Panc1 (cell line): ENCODE measurements around the gene UGT1A1. TPM values are rescaled to one million over a fixed set of nuclear protein-coding genes. Genes with fewer than 3 reads are reported as not detected.
A peak's percentile ranks its signal among the peaks of the same experiment; 100 is the strongest.

ENCODE experiments used
- ATAC-seq: fragments of 200-7000 bp; cut with Tn5 transposase; 2 replicates; pipeline ENCODE4 v1.9.1; 2020; ENCODE audit warnings: mild to moderate bottlenecking, moderate library complexity
- BruUV-seq: library from RNA; stranded (reverse); fragments of 400-500 nt; replicated peaks from 2 replicates; lab custom pipeline; 2021; lab: Mats Ljungman, UMichigan
- CTCF ChIA-PET: fragments of 300-600 bp; sonication (Branson Sonifier 250); formaldehyde crosslinking; loops from one replicate; lab custom pipeline; 2022; ENCODE audit warnings: antibody characterized with exemption; lab: Charles Lee
- POLR2A ChIA-PET: fragments of 300-600 bp; sonication (Branson Sonifier 250); formaldehyde crosslinking; loops from one replicate; lab custom pipeline; 2022; ENCODE audit warnings: antibody characterized with exemption; lab: Charles Lee
- DNase-seq: peaks from one replicate; pipeline ENCODE4 v3.0.0-alpha.2; 2010; ENCODE audit warnings: low read depth, low spot score
- H3K27ac ChIP-seq: 2 replicates; pipeline ENCODE4 v1.5.1; 2011; ENCODE audit warnings: mild to moderate bottlenecking, low read length, inconsistent platforms
- H3K27me3 ChIP-seq: fragments of 200-500 bp; sonication (Bioruptor generic); 2 replicates; pipeline ENCODE4 v1.6.0; 2014; ENCODE audit warnings: low read length, inconsistent platforms; ENCODE audit not compliant: control insufficient read depth, insufficient read depth
- H3K36me3 ChIP-seq: fragments of 200-500 bp; sonication (Bioruptor generic); 2 replicates; pipeline ENCODE4 v1.5.1; 2014; ENCODE audit warnings: inconsistent platforms, mild to moderate bottlenecking, low read length, moderate library complexity; ENCODE audit not compliant: control insufficient read depth, insufficient read depth
- H3K4me1 ChIP-seq: 2 replicates; pipeline ENCODE4 v1.5.1; 2011; ENCODE audit warnings: inconsistent platforms, mild to moderate bottlenecking, low read length, moderate library complexity; ENCODE audit not compliant: control insufficient read depth, insufficient read depth
- H3K4me3 ChIP-seq, 2 experiments: 2 replicates each; pipeline ENCODE4 v1.5.1; 2011 to 2012; ENCODE audit warnings: low read depth in 2 of 2, low read length in 2 of 2, mild to moderate bottlenecking in 2 of 2, inconsistent platforms in 1 of 2, moderate library complexity in 1 of 2
- H3K9me3 ChIP-seq: fragments of 200-500 bp; sonication (Bioruptor generic); 2 replicates; pipeline ENCODE4 v1.5.1; 2014; ENCODE audit warnings: low read depth, mild to moderate bottlenecking, inconsistent platforms, low read length, moderate library complexity; ENCODE audit not compliant: control insufficient read depth, insufficient read depth
- CTCF ChIP-seq: fragments of 450-650 bp; IDR thresholded peaks from 2 replicates; pipeline ENCODE4 v1.5.1; 2017; ENCODE audit warnings: mild to moderate bottlenecking
- POLR2AphosphoS5 ChIP-seq: IDR thresholded peaks from 2 replicates; pipeline ENCODE4 v1.6.1; 2012; ENCODE audit warnings: mild to moderate bottlenecking, low read depth, low read length, moderate library complexity
- REST ChIP-seq, 2 experiments: IDR thresholded peaks; 2 replicates each; pipeline ENCODE4 v1.6.1; 2011 to 2012; ENCODE audit warnings: low read depth in 2 of 2, control low read depth in 1 of 2, low read length in 1 of 2, mild to moderate bottlenecking in 1 of 2, moderate library complexity in 1 of 2; ENCODE audit not compliant: insufficient read depth in 1 of 2
- SIN3A ChIP-seq: IDR thresholded peaks from 2 replicates; pipeline ENCODE4 v1.6.1; 2012; ENCODE audit warnings: low read depth, mild to moderate bottlenecking, low read length, moderate library complexity, borderline replicate concordance; ENCODE audit not compliant: insufficient read depth
- TCF7L2 ChIP-seq: IDR thresholded peaks from 2 replicates; pipeline ENCODE4 v1.6.1; 2011; ENCODE audit warnings: mild to moderate bottlenecking, low read depth, low read length, inconsistent platforms
- in situ Hi-C: cut with HindIII; loops from 2 replicates; pipeline ENCODE4 v1.10.0; 2016; ENCODE audit warnings: low sequenced_read_pairs, low pct_unique_long_range_greater_than_20kb
- intact Hi-C: fragments of 100-400 bp; cut with micrococcal nuclease; formaldehyde crosslinking; loops from one replicate; pipeline ENCODE4 v1.10.0; 2022; ENCODE audit not compliant: unreplicated experiment
- total RNA-seq: library from RNA; stranded (reverse); gene quantifications from one replicate; pipeline ENCODE4 v1.2.1, GENCODE V29; 2021; ENCODE audit not compliant: unreplicated experiment

The UGT1A1 gene
- total RNA-seq, 1 experiment from 2014 or later, result not detected

- H3K27me3 ChIP-seq, result no peaks in the 10 kb centered on the region
- ATAC-seq, result peak; percentile 32; the same call in 1 of the 2 replicates
- TF ChIP-seq TCF7L2, result no peak
- TF ChIP-seq REST (IDR thresholded peaks at IDR 0.05; ENCODE audit: insufficient read depth in 1 of 2, low read depth in 2 of 2, low read length in 1 of 2), result no peak
- no peak for TF ChIP-seq SIN3A
- TF ChIP-seq POLR2AphosphoS5, result no peak
- no peak for TF ChIP-seq CTCF
- no peaks in the 10 kb centered on the region for H3K9me3 ChIP-seq
- in situ Hi-C loops (no loop called here), intact Hi-C loops (no loop called here)
- no peak for DNase-seq
- ChIA-PET CTCF (no interaction called here), POLR2A (no interaction called here)
- no peaks in the 10 kb centered on the region for H3K4me1 ChIP-seq
- H3K27ac ChIP-seq, result no peak overlapping the region
- BruUV-seq, result no TSS peak
- no peak overlapping the region for H3K4me3 ChIP-seq
- H3K36me3 ChIP-seq, result no peaks in the 10 kb centered on the region
These were observed 60.1 kb downstream of the UGT1A1 start for GRCh38 chr2:233819884-233820773.

- no peaks in the 10 kb centered on the region for H3K36me3 ChIP-seq
- H3K4me3 ChIP-seq, result no peak overlapping the region
- DNase-seq, result no peak
- TF ChIP-seq POLR2AphosphoS5 (no peak), SIN3A (no peak), REST (IDR thresholded peaks at IDR 0.05; ENCODE audit: insufficient read depth in 1 of 2, low read depth in 2 of 2, low read length in 1 of 2) (no peak), CTCF (no peak), TCF7L2 (no peak)
- intact Hi-C loops (no loop called here), in situ Hi-C loops (no loop called here)
- CTCF ChIA-PET, result no interaction called here
- no peak overlapping the region for H3K27ac ChIP-seq
- POLR2A ChIA-PET, result no interaction called here
- no peaks in the 10 kb centered on the region for H3K27me3 ChIP-seq
- no peak for ATAC-seq
- no TSS peak for BruUV-seq
- H3K9me3 ChIP-seq, result no peaks in the 10 kb centered on the region
- H3K4me1 ChIP-seq, result no peaks in the 10 kb centered on the region
These were observed 60.7 kb downstream of the UGT1A1 start for GRCh38 chr2:233820774-233821105.
